GM12864 (cell line): Measurements from ENCODE around the gene YWHAG.
A peak's percentile ranks its signal among the peaks of the same experiment; 100 is the strongest.
"Not testable (repeated sequence)": the region's sequence is repeated elsewhere in the genome, so short reads cannot be mapped to it uniquely, and the experiment has no call there.

Experiments used
- DNase-seq: peaks from one replicate; pipeline ENCODE4 v3.0.0-alpha.2; 2011; ENCODE audit warnings: low read depth
- H3K4me3 ChIP-seq: 2 replicates; pipeline ENCODE4 v1.5.1; 2011; ENCODE audit warnings: mild to moderate bottlenecking, low read depth, low read length, control low read depth
- TF ChIP-seq, protein P1 (sequence below): IDR thresholded peaks from 2 replicates; pipeline ENCODE4 v1.5.1; 2011; ENCODE audit warnings: low read depth, mild to moderate bottlenecking, moderate library complexity, low read length, control low read depth, inconsistent platforms; ENCODE audit errors: missing control alignments

Gene YWHAG

DNA sequence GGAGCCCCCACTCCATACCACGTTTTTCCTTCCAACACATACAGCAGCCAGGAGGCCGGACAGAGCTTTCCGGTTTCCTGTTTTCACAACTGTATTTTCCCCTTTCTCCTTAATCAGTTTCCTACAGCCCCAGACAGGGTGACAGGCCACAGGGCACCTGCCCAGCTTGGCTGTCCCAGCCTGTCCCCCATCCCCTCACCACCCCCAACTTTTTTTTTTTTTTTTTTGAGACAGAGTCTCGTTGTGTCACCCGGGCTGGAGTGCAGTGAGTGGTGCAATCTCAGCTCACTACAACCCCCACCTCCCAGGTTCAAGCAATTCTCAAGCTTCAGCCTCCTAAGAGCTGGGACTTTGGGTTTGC is 66.6 kb downstream of the YWHAG start:
- DNase-seq: no peak
- no peak overlapping the region for H3K4me3 ChIP-seq
- TF ChIP-seq, protein P1, sequence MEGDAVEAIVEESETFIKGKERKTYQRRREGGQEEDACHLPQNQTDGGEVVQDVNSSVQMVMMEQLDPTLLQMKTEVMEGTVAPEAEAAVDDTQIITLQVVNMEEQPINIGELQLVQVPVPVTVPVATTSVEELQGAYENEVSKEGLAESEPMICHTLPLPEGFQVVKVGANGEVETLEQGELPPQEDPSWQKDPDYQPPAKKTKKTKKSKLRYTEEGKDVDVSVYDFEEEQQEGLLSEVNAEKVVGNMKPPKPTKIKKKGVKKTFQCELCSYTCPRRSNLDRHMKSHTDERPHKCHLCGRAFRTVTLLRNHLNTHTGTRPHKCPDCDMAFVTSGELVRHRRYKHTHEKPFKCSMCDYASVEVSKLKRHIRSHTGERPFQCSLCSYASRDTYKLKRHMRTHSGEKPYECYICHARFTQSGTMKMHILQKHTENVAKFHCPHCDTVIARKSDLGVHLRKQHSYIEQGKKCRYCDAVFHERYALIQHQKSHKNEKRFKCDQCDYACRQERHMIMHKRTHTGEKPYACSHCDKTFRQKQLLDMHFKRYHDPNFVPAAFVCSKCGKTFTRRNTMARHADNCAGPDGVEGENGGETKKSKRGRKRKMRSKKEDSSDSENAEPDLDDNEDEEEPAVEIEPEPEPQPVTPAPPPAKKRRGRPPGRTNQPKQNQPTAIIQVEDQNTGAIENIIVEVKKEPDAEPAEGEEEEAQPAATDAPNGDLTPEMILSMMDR: no peak

DNA sequence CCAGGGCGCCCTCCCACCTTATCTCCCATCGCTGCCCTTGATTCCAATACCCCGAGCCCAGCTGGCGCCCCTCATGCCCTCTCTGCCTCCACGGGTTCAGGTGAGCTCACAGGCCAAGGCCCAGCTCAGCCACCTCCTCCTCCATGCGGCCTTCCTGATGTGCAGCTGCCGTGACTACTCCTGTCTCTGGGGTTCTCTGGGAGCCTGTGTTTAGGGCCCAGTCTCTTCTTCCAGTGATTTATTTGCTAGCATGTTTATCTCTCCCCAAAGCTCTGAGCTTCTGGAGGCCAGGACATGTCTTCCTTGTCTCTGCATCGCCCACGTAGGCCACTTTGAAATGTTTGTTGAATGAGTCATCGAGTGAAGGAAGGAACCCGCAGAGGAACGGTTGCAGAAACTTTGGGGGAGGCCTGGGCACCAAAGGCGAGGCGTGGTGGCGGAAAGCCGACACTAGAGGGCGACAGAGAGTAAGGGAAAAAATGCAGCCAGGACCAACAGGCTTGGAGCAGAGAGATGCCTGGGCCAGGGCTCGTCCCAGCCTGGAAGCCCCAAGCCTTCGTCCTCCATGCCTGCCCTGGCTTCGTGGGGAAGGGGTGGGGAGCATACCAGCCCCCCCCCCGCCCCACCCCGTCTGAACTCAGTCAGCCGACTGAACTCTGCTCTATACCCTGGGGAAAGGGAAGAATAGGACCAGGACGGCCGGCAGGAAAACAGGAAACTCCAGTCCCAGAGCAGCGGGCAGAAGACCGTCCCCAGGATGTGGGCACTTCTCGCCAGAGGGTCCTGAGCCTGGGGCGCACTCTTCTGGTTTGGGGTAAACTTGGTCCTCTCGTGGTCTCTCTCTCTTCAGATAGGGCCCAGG is 67.2 kb downstream of the YWHAG start:
- TF ChIP-seq, protein P1: peak; percentile 98
- DNase-seq: peak; percentile 58
- H3K4me3 ChIP-seq: no peak overlapping the region

DNA sequence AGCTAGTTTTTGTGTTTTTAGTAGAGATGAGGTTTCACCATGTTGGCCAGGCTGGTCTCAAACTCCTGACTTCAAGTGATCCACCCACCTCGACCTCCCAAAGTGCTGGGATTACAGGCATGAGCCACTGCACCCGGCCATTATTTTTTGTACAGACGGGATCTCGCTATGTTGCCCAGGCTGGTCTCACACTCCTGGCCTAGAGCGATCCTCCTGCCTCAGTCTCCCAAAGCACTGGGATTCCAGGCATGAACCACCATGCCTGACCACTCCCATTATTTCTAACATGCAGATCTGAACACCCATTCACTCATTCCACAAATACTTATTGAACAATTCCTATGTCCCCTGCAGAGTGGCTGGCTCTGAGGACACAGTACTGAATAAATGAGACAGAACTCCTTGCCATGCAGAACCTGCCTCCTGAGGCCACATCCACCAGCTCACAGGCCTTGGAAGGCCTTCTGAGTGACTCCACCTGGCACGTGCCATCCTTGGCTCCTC is 67.9 kb downstream of the YWHAG start:
- not testable (repeated sequence) for DNase-seq

DNA sequence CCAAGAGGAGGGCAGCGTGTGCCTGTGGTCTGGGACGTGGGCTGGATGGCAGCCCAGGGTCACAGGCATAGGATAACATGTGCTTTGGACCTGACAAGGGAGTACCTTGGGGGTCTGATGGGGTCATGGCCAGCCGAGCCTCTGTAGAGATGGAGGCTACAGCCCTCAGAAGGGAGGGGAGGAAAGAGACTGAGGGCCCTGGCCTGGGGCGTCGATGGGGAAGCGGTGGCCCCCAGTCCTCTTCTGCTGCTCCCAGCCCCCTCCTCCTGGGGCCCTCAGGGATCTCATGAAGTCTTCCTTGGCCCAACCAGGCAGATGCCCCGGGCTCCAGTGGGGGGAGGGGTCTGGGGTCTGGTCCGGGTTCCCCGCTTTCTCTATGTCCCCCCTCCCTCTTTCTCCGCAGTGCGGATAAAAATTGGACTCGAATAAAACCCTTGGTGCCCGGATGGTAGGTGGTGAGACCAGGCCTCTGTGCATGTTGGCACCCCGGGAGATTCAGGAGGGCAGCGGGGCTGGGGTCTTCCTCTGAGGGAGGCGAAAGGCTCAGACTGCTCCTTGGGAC is 71.9 kb downstream of the YWHAG start:
- no peak overlapping the region for H3K4me3 ChIP-seq
- TF ChIP-seq, protein P1: no peak
- DNase-seq: no peak

More for the DNA sequence above, 67.9 kb downstream of the YWHAG start:
- H3K4me3 ChIP-seq: not testable (repeated sequence)

DNA sequence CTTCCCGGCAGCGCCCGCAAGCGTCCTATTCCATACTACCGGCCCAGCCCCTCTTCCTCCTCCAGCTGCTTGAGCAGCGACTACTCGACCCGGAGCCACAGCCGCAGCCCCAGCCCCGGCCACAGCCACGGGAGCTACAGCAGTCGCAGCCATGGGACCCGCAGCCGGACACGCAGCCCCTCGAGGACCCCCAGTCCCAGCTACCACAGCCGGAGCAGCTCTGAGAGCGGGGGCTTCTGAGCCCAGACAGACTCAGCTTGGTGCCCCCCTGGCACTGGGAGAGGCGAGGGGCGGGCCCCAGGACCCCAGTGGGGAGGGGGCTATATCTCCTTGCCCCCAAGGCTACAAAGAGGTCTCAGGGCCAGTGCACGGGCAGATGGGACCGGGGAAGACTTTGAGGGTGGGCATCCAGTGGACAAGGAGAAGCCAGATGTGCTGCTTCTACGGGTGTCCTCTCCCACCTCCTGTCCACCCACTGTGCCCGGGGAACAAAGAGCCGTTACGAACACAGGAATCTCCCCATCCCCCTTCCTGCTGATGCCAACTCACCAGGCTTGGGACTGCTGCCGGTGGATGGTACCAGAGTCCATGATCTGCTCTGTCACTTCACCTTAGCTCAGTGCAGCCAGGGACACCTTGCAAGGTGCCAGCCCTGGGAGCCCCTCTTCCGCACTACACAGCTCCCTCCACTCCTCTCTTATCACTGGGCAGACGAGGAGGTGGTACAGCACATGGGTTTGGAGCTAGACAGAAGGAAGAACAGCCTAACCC is 73.0 kb downstream of the YWHAG start:
- TF ChIP-seq, protein P1: no peak
- DNase-seq: no peak

DNA sequence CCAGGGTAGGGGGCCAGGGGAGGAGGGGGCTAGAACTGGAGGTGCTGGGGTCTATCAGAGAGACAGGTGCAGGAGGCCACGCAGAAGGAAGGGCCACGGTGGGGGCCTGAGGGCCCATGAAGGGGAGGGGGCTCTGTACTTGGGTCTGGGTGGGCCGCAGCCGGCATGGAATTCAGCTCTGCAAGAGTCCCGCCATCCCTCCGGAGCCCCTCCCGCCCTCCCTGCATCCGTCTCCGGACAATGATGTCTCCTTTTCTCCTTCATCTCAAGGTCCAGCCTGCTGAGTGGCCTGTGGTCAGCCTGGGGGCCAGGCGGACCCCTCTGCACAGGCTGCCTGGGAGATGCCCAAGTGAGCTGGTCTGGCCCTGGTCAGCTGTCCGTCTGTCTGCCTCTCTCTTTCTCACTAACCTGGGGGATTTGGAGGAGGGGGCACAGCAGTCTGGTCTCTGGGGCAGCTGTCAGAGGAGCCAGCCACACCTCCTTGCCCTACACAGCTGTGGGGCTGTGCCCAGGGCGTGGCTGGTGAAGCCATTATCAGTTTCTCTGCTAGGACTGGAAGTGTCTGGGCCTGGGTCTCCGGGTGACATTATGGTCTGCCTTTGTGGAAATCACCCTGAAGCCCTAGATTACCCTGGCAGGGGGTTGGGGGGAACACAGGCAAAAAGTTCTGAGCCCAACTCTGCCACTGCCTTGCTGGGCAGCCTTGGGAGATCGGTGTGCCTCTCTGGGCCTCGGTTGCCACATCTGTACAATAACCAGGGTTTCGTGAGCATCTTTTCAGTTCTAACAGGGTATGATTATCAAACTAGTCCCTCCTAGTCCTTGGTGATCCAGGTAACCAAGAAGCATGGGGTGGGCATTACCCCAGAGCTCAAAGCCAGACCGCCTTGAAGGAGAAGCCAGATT is 75.3 kb downstream of the YWHAG start:
- TF ChIP-seq, protein P1: no peak
- H3K4me3 ChIP-seq: no peak overlapping the region
- no peak for DNase-seq

More for the DNA sequence above, 73.0 kb downstream of the YWHAG start:
- H3K4me3 ChIP-seq: no peak overlapping the region
